GM12874 (cell line): ENCODE measurements around the gene HEMGN.

Experiments
- CTCF ChIP-seq: IDR thresholded peaks from 2 replicates; pipeline ENCODE4 v1.5.1; 2011; ENCODE audit warnings: low read depth, mild to moderate bottlenecking, control low read depth, low read length, moderate library complexity; ENCODE audit not compliant: insufficient read depth

The HEMGN gene

GRCh38 chr9:97972753-97973152, 34.8 kb upstream of the HEMGN start:
- no peak for TF ChIP-seq CTCF

- TF ChIP-seq CTCF = no peak
Observed at GRCh38 chr9:97970165-97970564, 32.2 kb upstream of the HEMGN start.

GRCh38 chr9:97969014-97969413, 31.0 kb upstream of the HEMGN start:
- no peak for TF ChIP-seq CTCF

GRCh38 chr9:97966493-97966892, 28.5 kb upstream of the HEMGN start:
- no peak for TF ChIP-seq CTCF

- TF ChIP-seq CTCF = no peak
Observed at GRCh38 chr9:97964901-97965300, 26.9 kb upstream of the HEMGN start.

GRCh38 chr9:97963232-97963631, 25.3 kb upstream of the HEMGN start:
- no peak for TF ChIP-seq CTCF

GRCh38 chr9:97962575-97962974, 24.6 kb upstream of the HEMGN start:
- no peak for TF ChIP-seq CTCF

- TF ChIP-seq CTCF = no peak
Observed at GRCh38 chr9:97962136-97962535, 24.2 kb upstream of the HEMGN start.
